Lower lobe of right lung (tissue), 2 donors: ENCODE measurements around the gene ATP2B3. TPM values are rescaled to one million over a fixed set of nuclear protein-coding genes. Genes with fewer than 3 reads are reported as not detected.

ENCODE experiments used
- ATAC-seq, 2 donors: fragments of 200-7000 bp; cut with Tn5 transposase; one replicate each; pipeline ENCODE4 v1.9.1; 2020 to 2022; ENCODE audit warnings: mild to moderate bottlenecking in 2 of 2, moderate library complexity in 2 of 2
- DNase-seq: peaks from one replicate; pipeline ENCODE4 v3.0.0-alpha.2; 2020
- H3K27ac ChIP-seq: fragments of 200-600 bp; one replicate; pipeline ENCODE4 v1.8.0; 2022
- H3K27me3 ChIP-seq: fragments of 200-600 bp; one replicate; pipeline ENCODE4 v1.8.0; 2022; ENCODE audit warnings: low read depth
- H3K36me3 ChIP-seq: fragments of 200-600 bp; one replicate; pipeline ENCODE4 v1.8.0; 2022; ENCODE audit warnings: mild to moderate bottlenecking
- H3K4me1 ChIP-seq: fragments of 200-600 bp; one replicate; pipeline ENCODE4 v1.8.0; 2022
- H3K4me3 ChIP-seq: fragments of 200-600 bp; one replicate; pipeline ENCODE4 v1.8.0; 2022; ENCODE audit warnings: mild to moderate bottlenecking
- H3K9me3 ChIP-seq: fragments of 200-600 bp; one replicate; pipeline ENCODE4 v1.8.0; 2022
- intact Hi-C: fragments of 100-400 bp; cut with DNase I; formaldehyde crosslinking; loops from one replicate; pipeline ENCODE4 v1.11.0; 2022
- total RNA-seq: library from RNA; stranded (reverse); fragmentation: NEBNext Ultra II Directional; extraction: Animal tissue kit (Norgen Biotek cat#: 25700); gene quantifications from one replicate; pipeline ENCODE4 v1.2.1, GENCODE V29; 2021
- TF ChIP-seq, protein P1 (sequence below): fragments of 200-600 bp; IDR thresholded peaks from one replicate; pipeline ENCODE4 v1.8.0; 2022; ENCODE audit warnings: antibody characterized with exemption, mild to moderate bottlenecking
- donor health status: DM: no; HTN: yes; CAD: no; lungs with severe emphysema.

The ATP2B3 gene
- total RNA-seq, 1 donor from 2014 or later, result not detected

DNA sequence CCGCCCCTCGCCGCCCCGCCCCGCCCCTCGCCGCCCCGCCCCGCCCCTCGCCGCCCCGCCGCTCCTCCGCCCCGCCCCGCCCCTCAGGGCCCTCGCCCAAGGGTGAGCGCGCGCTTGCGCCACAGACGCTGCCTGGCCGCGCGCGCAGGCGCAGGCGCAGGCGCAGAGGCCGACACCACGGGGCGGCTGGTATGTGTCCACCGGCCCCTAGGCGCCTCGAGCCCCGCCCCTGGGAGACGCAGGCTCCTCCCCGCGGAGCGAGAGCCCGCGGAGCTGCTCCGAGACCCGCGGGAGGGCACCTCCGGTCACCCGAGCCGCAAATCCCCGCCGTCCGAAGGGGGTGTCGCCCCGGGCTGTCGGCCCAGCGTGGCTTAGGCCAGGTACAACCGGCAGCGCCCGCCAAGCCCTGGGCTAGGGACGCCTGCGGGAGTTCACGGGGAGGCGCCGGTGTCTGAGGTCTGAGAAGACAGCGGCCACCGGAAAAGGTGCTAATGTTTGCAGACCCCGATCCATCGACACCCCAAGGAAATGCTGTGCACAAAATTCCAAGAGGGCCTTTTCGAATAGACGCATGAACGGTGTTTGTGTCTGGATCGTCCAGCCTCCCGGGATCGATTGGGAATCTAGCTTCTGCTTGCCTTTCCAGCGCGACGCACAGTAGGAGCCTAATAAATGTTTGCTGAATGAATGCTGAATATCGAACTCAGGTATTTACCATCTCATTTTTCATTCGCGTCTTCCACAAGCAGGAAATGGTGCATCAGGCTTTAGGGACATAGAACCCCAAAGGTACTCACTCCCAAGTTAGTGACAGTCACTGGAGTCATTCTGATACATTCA lies 82.0 kb downstream of the ATP2B3 start:
- peak overlapping the region; percentile 67 for H3K4me3 ChIP-seq
- no peaks in the 10 kb centered on the region for H3K27me3 ChIP-seq
- H3K27ac ChIP-seq, result peak overlapping the region; percentile 69
- peak; percentile 95 to 98 for ATAC-seq
- peaks cover 8% of the 10 kb centered on the region for H3K36me3 ChIP-seq
- TF ChIP-seq, protein P1, sequence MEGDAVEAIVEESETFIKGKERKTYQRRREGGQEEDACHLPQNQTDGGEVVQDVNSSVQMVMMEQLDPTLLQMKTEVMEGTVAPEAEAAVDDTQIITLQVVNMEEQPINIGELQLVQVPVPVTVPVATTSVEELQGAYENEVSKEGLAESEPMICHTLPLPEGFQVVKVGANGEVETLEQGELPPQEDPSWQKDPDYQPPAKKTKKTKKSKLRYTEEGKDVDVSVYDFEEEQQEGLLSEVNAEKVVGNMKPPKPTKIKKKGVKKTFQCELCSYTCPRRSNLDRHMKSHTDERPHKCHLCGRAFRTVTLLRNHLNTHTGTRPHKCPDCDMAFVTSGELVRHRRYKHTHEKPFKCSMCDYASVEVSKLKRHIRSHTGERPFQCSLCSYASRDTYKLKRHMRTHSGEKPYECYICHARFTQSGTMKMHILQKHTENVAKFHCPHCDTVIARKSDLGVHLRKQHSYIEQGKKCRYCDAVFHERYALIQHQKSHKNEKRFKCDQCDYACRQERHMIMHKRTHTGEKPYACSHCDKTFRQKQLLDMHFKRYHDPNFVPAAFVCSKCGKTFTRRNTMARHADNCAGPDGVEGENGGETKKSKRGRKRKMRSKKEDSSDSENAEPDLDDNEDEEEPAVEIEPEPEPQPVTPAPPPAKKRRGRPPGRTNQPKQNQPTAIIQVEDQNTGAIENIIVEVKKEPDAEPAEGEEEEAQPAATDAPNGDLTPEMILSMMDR, result no peak
- no peaks in the 10 kb centered on the region for H3K9me3 ChIP-seq
- intact Hi-C loops, result no loop called here
- DNase-seq, result peak; percentile 93
- peaks cover 11% of the 10 kb centered on the region for H3K4me1 ChIP-seq

DNA sequence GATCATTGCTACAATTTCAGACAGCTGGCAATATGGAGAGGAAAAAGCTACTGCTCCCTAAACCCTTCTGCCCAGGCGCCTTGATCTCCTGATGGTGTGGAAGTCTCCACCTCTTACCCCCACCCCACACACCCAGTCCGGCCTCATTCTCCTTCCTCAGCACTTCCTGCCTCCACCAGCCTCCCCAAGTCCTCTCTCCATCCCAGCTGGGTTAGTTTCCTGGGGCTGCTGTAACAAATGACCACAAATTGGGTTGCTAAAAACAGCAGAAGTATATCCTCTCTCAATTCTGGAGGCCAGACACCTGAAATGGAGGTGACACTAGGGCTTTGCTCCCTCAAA lies 82.6 kb downstream of the ATP2B3 start:
- Histone ChIP-seq H3K36me3 (peaks cover 5% of the 10 kb centered on the region), H3K4me1 (peaks cover 11% of the 10 kb centered on the region), H3K27ac (no peak overlapping the region), H3K27me3 (no peaks in the 10 kb centered on the region), H3K9me3 (no peaks in the 10 kb centered on the region), H3K4me3 (peak overlapping the region; percentile 67)
- ATAC-seq (no peak), DNase-seq (no peak)
- TF ChIP-seq, protein P1, result no peak
- intact Hi-C loops, result no loop called here

DNA sequence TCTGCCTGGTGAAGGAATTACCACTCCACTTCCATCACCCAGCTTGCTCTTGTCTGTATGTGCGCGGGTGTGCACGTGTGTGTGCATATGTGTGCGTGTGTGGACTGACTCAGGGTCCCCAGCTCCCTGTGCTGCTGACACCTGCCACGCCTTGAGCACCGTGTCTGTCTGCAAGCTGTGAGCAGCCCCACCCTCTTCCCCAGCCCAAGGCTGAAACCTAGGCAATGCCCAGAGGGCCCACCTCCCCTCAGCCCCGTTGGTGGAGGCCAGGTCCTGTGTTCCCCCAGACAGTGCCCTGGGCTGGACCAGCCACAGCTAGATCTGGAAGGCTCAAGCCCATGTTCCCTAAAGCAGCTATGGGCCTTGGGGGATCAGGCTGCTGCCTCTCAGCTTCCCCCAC lies 83.5 kb downstream of the ATP2B3 start:
- Histone ChIP-seq H3K36me3 (no peaks in the 10 kb centered on the region), H3K4me3 (no peak overlapping the region), H3K9me3 (no peaks in the 10 kb centered on the region), H3K27me3 (no peaks in the 10 kb centered on the region), H3K27ac (no peak overlapping the region), H3K4me1 (peaks cover 11% of the 10 kb centered on the region)
- intact Hi-C loops, result no loop called here
- TF ChIP-seq, protein P1, result no peak
- ATAC-seq (no peak), DNase-seq (no peak)

DNA sequence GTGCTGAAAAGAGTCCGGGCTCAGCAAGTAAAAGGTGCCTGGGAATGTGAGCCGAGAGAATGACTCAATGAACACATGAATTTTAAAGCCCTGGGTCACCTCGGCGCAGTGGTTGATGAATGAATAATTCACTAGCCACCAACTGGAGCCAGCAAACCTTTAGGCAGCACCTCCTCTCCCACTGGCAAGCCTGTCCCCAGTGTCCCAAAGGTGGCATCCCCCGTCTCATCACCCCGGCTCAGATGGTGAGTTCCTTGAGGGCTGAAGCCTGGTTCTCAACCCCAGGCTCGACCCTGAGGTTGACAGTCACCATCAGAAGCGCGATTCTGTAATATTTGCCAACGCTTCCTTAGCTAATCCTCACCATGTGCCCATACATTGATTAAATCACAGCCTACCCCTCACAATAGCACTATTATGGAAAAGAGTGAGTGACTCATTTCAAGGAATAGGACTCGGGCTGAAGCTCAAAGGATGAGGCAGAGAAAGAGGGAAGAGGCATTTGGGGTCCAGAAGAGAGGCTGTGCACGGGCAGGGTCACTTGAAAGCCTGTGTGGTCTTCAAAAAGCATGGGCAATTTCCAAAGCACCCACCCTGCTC lies 84.2 kb downstream of the ATP2B3 start:
- peaks cover 11% of the 10 kb centered on the region for H3K4me1 ChIP-seq
- no peak overlapping the region for H3K4me3 ChIP-seq
- ATAC-seq (no peak), DNase-seq (no peak)
- H3K27me3 ChIP-seq, result no peaks in the 10 kb centered on the region
- intact Hi-C loops, result no loop called here
- no peaks in the 10 kb centered on the region for H3K9me3 ChIP-seq
- TF ChIP-seq, protein P1, result no peak
- no peak overlapping the region for H3K27ac ChIP-seq
- H3K36me3 ChIP-seq, result no peaks in the 10 kb centered on the region

DNA sequence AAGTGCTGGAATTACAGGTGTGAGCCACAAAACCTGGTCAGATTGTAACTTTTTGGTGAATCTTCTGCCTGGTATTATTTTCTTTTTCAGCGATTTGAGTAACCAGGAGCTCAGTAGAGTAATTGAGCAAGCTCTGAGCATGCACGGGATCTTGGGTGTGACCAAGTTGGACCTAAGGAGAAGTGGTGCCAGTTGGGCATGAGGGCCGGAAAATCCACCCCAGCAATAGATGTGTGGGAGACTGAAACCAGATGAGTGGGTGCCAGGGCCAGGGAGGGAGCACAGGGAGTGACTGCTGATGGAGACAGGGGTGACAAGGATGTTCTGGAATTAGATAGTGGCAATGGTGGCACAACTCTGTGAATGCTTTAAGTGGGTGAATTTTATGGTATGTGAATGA lies 85.2 kb downstream of the ATP2B3 start:
- Histone ChIP-seq H3K27me3 (no peaks in the 10 kb centered on the region), H3K27ac (no peak overlapping the region), H3K4me3 (no peak overlapping the region), H3K36me3 (no peaks in the 10 kb centered on the region), H3K4me1 (peaks cover 9% of the 10 kb centered on the region), H3K9me3 (no peaks in the 10 kb centered on the region)
- TF ChIP-seq, protein P1, result no peak
- peak; percentile 52 for DNase-seq
- intact Hi-C loops, result no loop called here
- no peak for ATAC-seq
